ENCODE data around the gene SUPT3H.

Gene SUPT3H

GRCh38 chr6:44785130-44785529, 592.6 kb downstream of the SUPT3H start:
- WGBS, 2 experiments = no CpG with 5 or more reads among the region's 1 CpG
- no peaks in the 10 kb centered on the region for H3K27me3 ChIP-seq (ENCODE audit: control insufficient read depth, insufficient read depth, low read length, poor library complexity, severe bottlenecking)
- no peaks in the 10 kb centered on the region for H3K9me3 ChIP-seq (ENCODE audit: control insufficient read depth, low read length)
- no peaks in the 10 kb centered on the region for H3K4me1 ChIP-seq (ENCODE audit: control insufficient read depth, insufficient read depth, low read length)
- H3K36me3 ChIP-seq (ENCODE audit: control insufficient read depth, insufficient read depth, low read length) = no peaks in the 10 kb centered on the region
- no peak overlapping the region for H3K27ac ChIP-seq (ENCODE audit: insufficient read depth, low read depth, low read length, poor library complexity, severe bottlenecking)
- no peak overlapping the region for H3K4me3 ChIP-seq (ENCODE audit: insufficient read depth, low read depth, low read length)

DNA sequence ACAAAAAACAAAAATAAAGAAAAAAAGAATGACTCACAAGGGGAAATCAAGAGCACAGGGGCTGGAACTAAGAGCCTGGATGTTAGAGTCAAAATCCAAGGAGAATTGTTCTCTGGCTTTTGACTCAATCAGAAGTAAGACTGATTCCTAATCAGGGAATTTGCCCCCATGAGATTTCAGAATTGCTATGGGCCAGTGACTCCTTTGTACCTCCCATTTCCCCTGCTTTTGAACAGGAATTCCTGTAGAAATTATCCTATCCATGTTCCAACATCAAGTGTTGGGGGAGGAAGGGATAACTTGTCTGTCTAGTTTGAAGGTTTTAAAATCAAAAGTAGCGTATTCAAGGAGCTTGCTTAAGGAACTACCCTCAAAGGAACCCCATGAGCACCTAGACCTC, 593.5 kb downstream of the SUPT3H start:
- Histone ChIP-seq H3K27me3 (ENCODE audit: control insufficient read depth, insufficient read depth, low read length, poor library complexity, severe bottlenecking) (no peaks in the 10 kb centered on the region), H3K36me3 (ENCODE audit: control insufficient read depth, insufficient read depth, low read length) (no peaks in the 10 kb centered on the region), H3K4me1 (ENCODE audit: control insufficient read depth, insufficient read depth, low read length) (no peaks in the 10 kb centered on the region), H3K9me3 (ENCODE audit: control insufficient read depth, low read length) (no peaks in the 10 kb centered on the region), H3K4me3 (ENCODE audit: insufficient read depth, low read depth, low read length) (no peak overlapping the region), H3K27ac (ENCODE audit: insufficient read depth, low read depth, low read length, poor library complexity, severe bottlenecking) (no peak overlapping the region)
- WGBS, 2 experiments = 88 to 100% methylated on average over 1 of the region's 1 CpG

DNA sequence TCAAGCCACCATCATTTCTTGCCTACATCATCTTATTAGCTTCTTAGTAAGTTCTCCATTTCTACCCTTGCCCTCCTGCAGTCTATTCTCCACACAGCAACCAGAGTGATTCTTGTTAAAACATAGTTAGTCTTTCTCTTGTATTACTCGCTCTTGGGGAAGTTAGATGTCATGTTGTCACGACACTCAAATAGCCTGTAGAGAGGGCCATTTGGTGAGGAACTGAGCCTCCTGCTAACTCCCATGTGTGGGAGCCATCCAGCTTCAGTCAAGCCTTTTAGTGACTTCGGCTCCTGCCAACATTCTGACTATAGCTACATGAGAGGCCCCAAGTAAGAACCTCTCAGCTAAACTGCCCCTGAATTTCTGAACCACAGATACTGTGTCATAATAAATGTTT, 594.8 kb downstream of the SUPT3H start:
- 74 to 77% methylated on average over 3 of the region's 3 CpGs for WGBS, 2 experiments
- H3K27me3 ChIP-seq (ENCODE audit: control insufficient read depth, insufficient read depth, low read length, poor library complexity, severe bottlenecking) = no peaks in the 10 kb centered on the region
- no peaks in the 10 kb centered on the region for H3K36me3 ChIP-seq (ENCODE audit: control insufficient read depth, insufficient read depth, low read length)
- no peaks in the 10 kb centered on the region for H3K4me1 ChIP-seq (ENCODE audit: control insufficient read depth, insufficient read depth, low read length)
- no peak overlapping the region for H3K27ac ChIP-seq (ENCODE audit: insufficient read depth, low read depth, low read length, poor library complexity, severe bottlenecking)
- H3K4me3 ChIP-seq (ENCODE audit: insufficient read depth, low read depth, low read length) = no peak overlapping the region
- H3K9me3 ChIP-seq (ENCODE audit: control insufficient read depth, low read length) = no peaks in the 10 kb centered on the region

DNA sequence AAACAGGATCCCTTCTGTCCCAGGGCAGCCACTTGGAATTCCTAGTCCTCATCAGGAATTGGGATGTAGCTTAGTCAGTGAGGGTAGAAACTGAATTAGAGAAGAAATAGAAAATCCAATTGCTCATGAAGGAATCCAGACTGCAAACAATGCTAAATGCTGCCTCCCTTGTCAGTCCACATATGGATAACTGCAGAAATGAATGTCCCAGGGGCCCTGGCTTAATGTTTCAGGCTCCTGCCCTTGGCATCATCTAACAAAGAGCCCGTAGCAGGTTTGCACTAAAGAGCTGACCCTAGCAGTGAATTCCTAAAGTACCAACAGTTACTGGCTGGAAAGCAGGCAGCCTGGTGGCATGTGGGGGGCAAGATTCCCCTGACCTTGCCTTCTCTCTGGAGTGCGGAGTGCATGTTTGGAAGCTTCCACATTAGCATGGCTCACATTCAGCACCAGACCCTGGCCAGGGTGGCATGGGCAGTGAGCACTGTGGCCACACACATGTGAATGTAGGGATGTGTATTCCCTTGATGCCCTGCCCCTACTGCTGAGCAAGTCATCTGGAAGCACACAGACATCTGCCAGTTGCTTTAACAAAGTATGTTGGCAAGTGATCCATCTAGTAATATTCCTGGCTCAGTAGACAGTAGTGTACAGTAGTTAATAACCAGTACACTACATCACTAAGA, 595.7 kb downstream of the SUPT3H start:
- H3K4me3 ChIP-seq (ENCODE audit: insufficient read depth, low read depth, low read length) = no peak overlapping the region
- H3K36me3 ChIP-seq (ENCODE audit: control insufficient read depth, insufficient read depth, low read length) = no peaks in the 10 kb centered on the region
- WGBS, 2 experiments = 91 to 94% methylated on average over 2 of the region's 2 CpGs
- H3K27ac ChIP-seq (ENCODE audit: insufficient read depth, low read depth, low read length, poor library complexity, severe bottlenecking) = no peak overlapping the region
- H3K9me3 ChIP-seq (ENCODE audit: control insufficient read depth, low read length) = no peaks in the 10 kb centered on the region
- H3K27me3 ChIP-seq (ENCODE audit: control insufficient read depth, insufficient read depth, low read length, poor library complexity, severe bottlenecking) = no peaks in the 10 kb centered on the region
- H3K4me1 ChIP-seq (ENCODE audit: control insufficient read depth, insufficient read depth, low read length) = no peaks in the 10 kb centered on the region

DNA sequence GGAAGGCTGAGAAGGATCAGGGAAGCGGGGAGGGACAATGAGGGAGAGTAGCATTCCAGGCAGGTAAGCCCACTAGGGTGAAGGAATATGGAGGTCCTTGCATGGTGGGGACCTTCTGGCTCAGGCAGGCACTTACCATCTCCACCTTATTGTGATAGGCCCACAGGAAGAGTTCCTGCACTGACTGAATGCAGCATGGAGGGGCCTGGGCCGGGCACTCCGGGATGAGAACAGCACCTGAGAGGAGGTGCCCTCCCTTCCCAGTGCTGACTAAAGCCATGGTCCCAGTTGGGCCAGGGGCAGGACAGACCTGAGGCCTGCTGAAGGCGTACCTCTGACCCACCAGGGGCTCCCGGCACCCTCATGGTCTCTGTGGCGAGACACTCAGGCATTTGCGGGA, 597.6 kb downstream of the SUPT3H start:
- Histone ChIP-seq H3K27me3 (ENCODE audit: control insufficient read depth, insufficient read depth, low read length, poor library complexity, severe bottlenecking) (no peaks in the 10 kb centered on the region), H3K4me3 (ENCODE audit: insufficient read depth, low read depth, low read length) (no peak overlapping the region), H3K36me3 (ENCODE audit: control insufficient read depth, insufficient read depth, low read length) (no peaks in the 10 kb centered on the region), H3K27ac (ENCODE audit: insufficient read depth, low read depth, low read length, poor library complexity, severe bottlenecking) (no peak overlapping the region), H3K9me3 (ENCODE audit: control insufficient read depth, low read length) (no peaks in the 10 kb centered on the region), H3K4me1 (ENCODE audit: control insufficient read depth, insufficient read depth, low read length) (no peaks in the 10 kb centered on the region)
- WGBS, 2 experiments = 97 to 98% methylated on average over 7 of the region's 7 CpGs

- no peaks in the 10 kb centered on the region for H3K27me3 ChIP-seq (ENCODE audit: control insufficient read depth, insufficient read depth, low read length, poor library complexity, severe bottlenecking)
- H3K27ac ChIP-seq (ENCODE audit: insufficient read depth, low read depth, low read length, poor library complexity, severe bottlenecking) = no peak overlapping the region
- WGBS, 2 experiments = 74 to 78% methylated on average over 8 of the region's 8 CpGs
- no peaks in the 10 kb centered on the region for H3K36me3 ChIP-seq (ENCODE audit: control insufficient read depth, insufficient read depth, low read length)
- H3K4me1 ChIP-seq (ENCODE audit: control insufficient read depth, insufficient read depth, low read length) = no peaks in the 10 kb centered on the region
- H3K9me3 ChIP-seq (ENCODE audit: control insufficient read depth, low read length) = no peaks in the 10 kb centered on the region
- H3K4me3 ChIP-seq (ENCODE audit: insufficient read depth, low read depth, low read length) = no peak overlapping the region
These were observed 598.5 kb downstream of the SUPT3H start for GRCh38 chr6:44779130-44779826.
